Measurements from ENCODE around the gene PLCG1.

GRCh38 chr20:41159547-41159946 is 22.2 kb downstream of the PLCG1 start:
- TF ChIP-seq CTCF (IDR thresholded peaks at IDR 0.05) (no peak), POLR2A (IDR thresholded peaks at IDR 0.05) (no peak)
